OCI-LY1 (cell line): ENCODE results near the gene NSL1.

ENCODE experiments used
- EZH2 ChIP-seq: fragments of 200-600 bp; sonication (generic), shearing (Covaris generic); IDR thresholded peaks from 2 replicates; pipeline ENCODE4 v1.8.0; 2017; ENCODE audit warnings: borderline replicate concordance, mixed run types, mild to moderate bottlenecking, antibody characterized with exemption, low read length, moderate library complexity, mixed read lengths
- TF ChIP-seq, protein P1 (sequence below): fragments of 200-600 bp; sonication (generic), shearing (Covaris generic); IDR thresholded peaks from 2 replicates; pipeline ENCODE4 v1.5.1; 2017; ENCODE audit warnings: mild to moderate bottlenecking, antibody characterized with exemption, low read length, moderate library complexity, mixed read lengths

DNA sequence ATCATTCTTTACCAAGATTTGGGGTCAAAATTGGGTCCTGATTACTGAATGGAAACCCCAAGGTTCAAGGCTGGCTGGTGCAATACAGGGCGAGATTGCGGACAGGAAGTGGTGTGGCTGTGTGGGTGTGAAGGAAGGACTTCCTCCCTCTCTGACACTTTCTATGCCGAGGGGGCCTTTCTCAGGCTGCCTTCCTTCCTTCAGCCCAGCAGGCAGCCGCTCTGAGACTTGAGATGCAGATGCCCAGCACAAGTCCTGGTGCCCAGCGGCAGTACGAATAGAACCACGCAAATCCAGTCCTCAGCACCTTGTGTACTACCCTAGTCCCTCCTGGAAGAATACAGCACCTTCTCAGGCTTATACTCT lies 108.2 kb downstream of the NSL1 start:
- TF ChIP-seq, protein P1, sequence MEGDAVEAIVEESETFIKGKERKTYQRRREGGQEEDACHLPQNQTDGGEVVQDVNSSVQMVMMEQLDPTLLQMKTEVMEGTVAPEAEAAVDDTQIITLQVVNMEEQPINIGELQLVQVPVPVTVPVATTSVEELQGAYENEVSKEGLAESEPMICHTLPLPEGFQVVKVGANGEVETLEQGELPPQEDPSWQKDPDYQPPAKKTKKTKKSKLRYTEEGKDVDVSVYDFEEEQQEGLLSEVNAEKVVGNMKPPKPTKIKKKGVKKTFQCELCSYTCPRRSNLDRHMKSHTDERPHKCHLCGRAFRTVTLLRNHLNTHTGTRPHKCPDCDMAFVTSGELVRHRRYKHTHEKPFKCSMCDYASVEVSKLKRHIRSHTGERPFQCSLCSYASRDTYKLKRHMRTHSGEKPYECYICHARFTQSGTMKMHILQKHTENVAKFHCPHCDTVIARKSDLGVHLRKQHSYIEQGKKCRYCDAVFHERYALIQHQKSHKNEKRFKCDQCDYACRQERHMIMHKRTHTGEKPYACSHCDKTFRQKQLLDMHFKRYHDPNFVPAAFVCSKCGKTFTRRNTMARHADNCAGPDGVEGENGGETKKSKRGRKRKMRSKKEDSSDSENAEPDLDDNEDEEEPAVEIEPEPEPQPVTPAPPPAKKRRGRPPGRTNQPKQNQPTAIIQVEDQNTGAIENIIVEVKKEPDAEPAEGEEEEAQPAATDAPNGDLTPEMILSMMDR = no peak
- TF ChIP-seq EZH2 = no peak
